ENCODE results near the gene ZPR1. TPM values are rescaled to one million over a fixed set of nuclear protein-coding genes. Genes with fewer than 3 reads are reported as not detected.
"Not testable (repeated sequence)": the region's sequence is repeated elsewhere in the genome, so short reads cannot be mapped to it uniquely, and the experiment has no call there.

Gene ZPR1
- total RNA-seq, 1 donor from 2014 or later: 65.1 TPM

DNA sequence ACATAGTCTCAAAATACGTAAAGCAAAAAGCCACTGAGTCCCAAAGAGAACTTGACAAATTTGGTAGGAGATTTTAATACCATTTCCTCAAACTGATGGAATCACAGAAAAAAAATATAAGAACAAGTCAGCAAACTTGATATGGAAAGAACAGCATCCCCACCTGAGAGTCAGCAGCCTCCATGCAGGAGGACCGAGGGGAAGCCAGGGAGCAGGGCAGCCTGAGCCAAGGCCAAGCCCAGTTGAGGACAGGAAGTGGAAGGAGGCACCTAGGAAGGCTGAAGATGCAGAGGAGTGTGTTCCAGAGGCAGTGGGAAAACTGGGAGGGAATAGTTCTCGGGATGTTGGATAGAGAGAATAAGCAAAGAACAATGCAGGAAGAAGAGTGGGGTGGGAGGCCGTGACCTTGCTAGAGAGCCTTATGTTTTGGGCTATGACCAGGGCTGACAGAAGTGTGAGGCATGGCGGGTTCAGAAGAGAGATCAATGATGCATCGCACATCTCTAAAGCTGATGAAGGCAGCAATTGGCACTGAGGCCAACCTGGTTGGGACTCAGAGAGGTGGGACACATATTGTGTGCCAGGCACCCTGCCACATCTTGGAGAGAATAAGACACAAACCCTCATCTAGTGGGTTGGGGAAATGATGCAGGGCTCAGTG is 19.9 kb upstream of the ZPR1 start:
- H3K27me3 Mint-ChIP-seq (ENCODE audit: low read depth, unreplicated experiment): peaks cover 6% of the 10 kb centered on the region
- no peaks in the 10 kb centered on the region for H3K36me3 ChIP-seq (ENCODE audit: insufficient read depth, low read length)
- no peaks in the 10 kb centered on the region for H3K4me1 Mint-ChIP-seq (ENCODE audit: low read depth, unreplicated experiment)
- FAIRE-seq: no peak
- no peaks in the 10 kb centered on the region for H3K9me3 ChIP-seq (ENCODE audit: insufficient read depth, low read depth, low read length)
- H3K4me3 ChIP-seq (ENCODE audit: insufficient read depth, low read depth, low read length): no peak overlapping the region
- no peak for TF ChIP-seq EZH2 (IDR thresholded peaks at IDR 0.05; ENCODE audit: insufficient read depth, low read length)
- TF ChIP-seq, protein P1, sequence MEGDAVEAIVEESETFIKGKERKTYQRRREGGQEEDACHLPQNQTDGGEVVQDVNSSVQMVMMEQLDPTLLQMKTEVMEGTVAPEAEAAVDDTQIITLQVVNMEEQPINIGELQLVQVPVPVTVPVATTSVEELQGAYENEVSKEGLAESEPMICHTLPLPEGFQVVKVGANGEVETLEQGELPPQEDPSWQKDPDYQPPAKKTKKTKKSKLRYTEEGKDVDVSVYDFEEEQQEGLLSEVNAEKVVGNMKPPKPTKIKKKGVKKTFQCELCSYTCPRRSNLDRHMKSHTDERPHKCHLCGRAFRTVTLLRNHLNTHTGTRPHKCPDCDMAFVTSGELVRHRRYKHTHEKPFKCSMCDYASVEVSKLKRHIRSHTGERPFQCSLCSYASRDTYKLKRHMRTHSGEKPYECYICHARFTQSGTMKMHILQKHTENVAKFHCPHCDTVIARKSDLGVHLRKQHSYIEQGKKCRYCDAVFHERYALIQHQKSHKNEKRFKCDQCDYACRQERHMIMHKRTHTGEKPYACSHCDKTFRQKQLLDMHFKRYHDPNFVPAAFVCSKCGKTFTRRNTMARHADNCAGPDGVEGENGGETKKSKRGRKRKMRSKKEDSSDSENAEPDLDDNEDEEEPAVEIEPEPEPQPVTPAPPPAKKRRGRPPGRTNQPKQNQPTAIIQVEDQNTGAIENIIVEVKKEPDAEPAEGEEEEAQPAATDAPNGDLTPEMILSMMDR (IDR thresholded peaks at IDR 0.05; ENCODE audit: insufficient read depth, low read depth, low read length): no peak
- H3K36me3 Mint-ChIP-seq (ENCODE audit: low read depth, unreplicated experiment): no peaks in the 10 kb centered on the region
- H3K4me2 ChIP-seq (ENCODE audit: low read length): no peak overlapping the region
- no peaks in the 10 kb centered on the region for H4K20me1 ChIP-seq (ENCODE audit: insufficient read depth, low read length)
- peaks cover 5% of the 10 kb centered on the region for H3K27me3 ChIP-seq (ENCODE audit: insufficient read depth, low read length)
- H3K27ac ChIP-seq (ENCODE audit: low read depth, low read length): no peak overlapping the region
- no peaks in the 10 kb centered on the region for H3K4me1 ChIP-seq (ENCODE audit: insufficient read depth, low read length)
- DNase-seq (ENCODE audit: low read depth): no peak
- no peaks in the 10 kb centered on the region for H3K9me3 Mint-ChIP-seq (ENCODE audit: unreplicated experiment)
- H3K9ac ChIP-seq (ENCODE audit: low read length): no peak overlapping the region
- no peak overlapping the region for H2AFZ ChIP-seq (ENCODE audit: low read depth, low read length)
- no peak overlapping the region for H3K27ac Mint-ChIP-seq (ENCODE audit: unreplicated experiment)
- H3K4me3 Mint-ChIP-seq (ENCODE audit: unreplicated experiment): no peak overlapping the region
- H3K79me2 ChIP-seq (ENCODE audit: insufficient read depth, low read length): no peaks in the 10 kb centered on the region

DNA sequence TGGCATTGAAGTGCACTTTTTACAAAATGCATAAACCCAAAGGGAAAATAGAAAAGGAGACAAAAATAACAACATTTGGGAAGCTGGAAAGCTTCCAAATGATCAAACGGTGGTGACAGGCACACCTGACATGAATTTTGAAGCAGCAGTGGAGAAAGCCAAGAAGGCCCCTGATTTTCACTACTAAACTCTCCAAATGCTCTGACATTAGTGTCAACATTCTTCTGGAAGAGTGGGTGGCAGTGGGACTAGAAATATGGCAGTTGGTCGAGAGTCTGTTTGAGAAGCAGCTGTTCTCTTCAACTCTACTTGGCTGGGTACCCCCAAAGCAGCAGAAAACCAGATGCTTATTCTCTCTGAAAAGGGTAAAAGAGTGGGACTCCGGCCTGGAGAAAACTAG is 16.2 kb upstream of the ZPR1 start:
- no peak overlapping the region for H3K4me3 ChIP-seq (ENCODE audit: insufficient read depth, low read depth, low read length)
- Mint-ChIP-seq H3K4me3 (ENCODE audit: unreplicated experiment) (no peak overlapping the region), H3K9me3 (ENCODE audit: unreplicated experiment) (no peaks in the 10 kb centered on the region), H3K27me3 (ENCODE audit: low read depth, unreplicated experiment) (peaks cover 6% of the 10 kb centered on the region), H3K36me3 (ENCODE audit: low read depth, unreplicated experiment) (no peaks in the 10 kb centered on the region), H3K27ac (ENCODE audit: unreplicated experiment) (no peak overlapping the region), H3K4me1 (ENCODE audit: low read depth, unreplicated experiment) (no peaks in the 10 kb centered on the region)
- FAIRE-seq (no peak), DNase-seq (ENCODE audit: low read depth) (no peak)
- H3K79me2 ChIP-seq (ENCODE audit: insufficient read depth, low read length): no peaks in the 10 kb centered on the region
- no peaks in the 10 kb centered on the region for H3K36me3 ChIP-seq (ENCODE audit: insufficient read depth, low read length)
- H3K27ac ChIP-seq (ENCODE audit: low read depth, low read length): no peak overlapping the region
- no peak for TF ChIP-seq EZH2 (IDR thresholded peaks at IDR 0.05; ENCODE audit: insufficient read depth, low read length)
- TF ChIP-seq, protein P1 (IDR thresholded peaks at IDR 0.05; ENCODE audit: insufficient read depth, low read depth, low read length): no peak
- no peaks in the 10 kb centered on the region for H4K20me1 ChIP-seq (ENCODE audit: insufficient read depth, low read length)
- no peaks in the 10 kb centered on the region for H3K9me3 ChIP-seq (ENCODE audit: insufficient read depth, low read depth, low read length)
- H3K4me1 ChIP-seq (ENCODE audit: insufficient read depth, low read length): no peaks in the 10 kb centered on the region
- no peak overlapping the region for H3K9ac ChIP-seq (ENCODE audit: low read length)
- no peak overlapping the region for H3K4me2 ChIP-seq (ENCODE audit: low read length)
- H2AFZ ChIP-seq (ENCODE audit: low read depth, low read length): no peak overlapping the region
- peaks cover 11% of the 10 kb centered on the region for H3K27me3 ChIP-seq (ENCODE audit: insufficient read depth, low read length)

DNA sequence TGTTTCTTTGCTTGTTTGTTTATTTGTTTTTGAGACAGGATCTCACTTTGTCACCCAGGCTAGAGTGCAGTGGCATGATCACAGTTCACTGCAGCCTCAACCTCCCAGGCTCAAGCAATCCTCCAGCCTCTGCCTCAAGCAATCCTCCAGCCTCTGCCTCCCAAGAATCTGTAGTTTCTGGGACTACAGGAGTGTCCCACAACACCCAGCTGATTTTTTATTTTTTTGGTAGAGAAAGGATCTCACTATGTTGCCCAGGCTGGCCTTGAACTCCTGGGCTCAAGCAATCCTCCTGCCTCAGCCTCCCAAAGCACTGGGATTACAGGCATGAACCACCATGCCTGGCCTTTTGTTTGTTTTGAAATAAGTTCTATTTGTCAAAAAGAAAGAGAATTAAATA is 13.8 kb upstream of the ZPR1 start:
- not testable (repeated sequence) for H3K4me3 ChIP-seq (ENCODE audit: insufficient read depth, low read depth, low read length); H3K9me3 ChIP-seq (ENCODE audit: insufficient read depth, low read depth, low read length); H3K79me2 ChIP-seq (ENCODE audit: insufficient read depth, low read length); H3K9ac ChIP-seq (ENCODE audit: low read length); FAIRE-seq; H3K27me3 Mint-ChIP-seq (ENCODE audit: low read depth, unreplicated experiment); DNase-seq (ENCODE audit: low read depth); H3K27ac ChIP-seq (ENCODE audit: low read depth, low read length); H3K9me3 Mint-ChIP-seq (ENCODE audit: unreplicated experiment); H3K36me3 Mint-ChIP-seq (ENCODE audit: low read depth, unreplicated experiment); H3K27ac Mint-ChIP-seq (ENCODE audit: unreplicated experiment); H2AFZ ChIP-seq (ENCODE audit: low read depth, low read length); H3K36me3 ChIP-seq (ENCODE audit: insufficient read depth, low read length); H4K20me1 ChIP-seq (ENCODE audit: insufficient read depth, low read length); H3K4me3 Mint-ChIP-seq (ENCODE audit: unreplicated experiment); H3K4me1 ChIP-seq (ENCODE audit: insufficient read depth, low read length); H3K4me2 ChIP-seq (ENCODE audit: low read length); H3K4me1 Mint-ChIP-seq (ENCODE audit: low read depth, unreplicated experiment)
- H3K27me3 ChIP-seq (ENCODE audit: insufficient read depth, low read length): peaks cover 11% of the 10 kb centered on the region
